MG63 (cell line): ENCODE measurements around the gene RNASE12. TPM values are rescaled to one million over a fixed set of nuclear protein-coding genes. Genes with fewer than 3 reads are reported as not detected.
"Not testable (repeated sequence)": the region's sequence is repeated elsewhere in the genome, so short reads cannot be mapped to it uniquely, and the experiment has no call there.

ENCODE experiments used
- DNase-seq: peaks from one replicate; pipeline ENCODE4 v3.0.0-alpha.2; 2020
- H3K27me3 ChIP-seq: fragments of 250-450 bp; sonication (Bioruptor Pico); 2 replicates; pipeline ENCODE4 v1.5.1; 2020; ENCODE audit warnings: mild to moderate bottlenecking, moderate library complexity
- H3K36me3 ChIP-seq: fragments of 250-450 bp; sonication (Bioruptor Pico); 2 replicates; pipeline ENCODE4 v1.5.1; 2020; ENCODE audit warnings: mild to moderate bottlenecking, moderate library complexity
- H3K4me3 ChIP-seq: fragments of 250-450 bp; sonication (Bioruptor Pico); 2 replicates; pipeline ENCODE4 v1.5.1; 2020; ENCODE audit warnings: mild to moderate bottlenecking, moderate library complexity
- H3K9me3 ChIP-seq: fragments of 250-450 bp; sonication (Bioruptor Pico); 2 replicates; pipeline ENCODE4 v1.5.1; 2020; ENCODE audit warnings: mild to moderate bottlenecking, moderate library complexity
- total RNA-seq: library from RNA; depleted of rRNA; stranded (reverse); fragments of >200 nt; shearing (Covaris generic); gene quantifications from 2 replicates; pipeline ENCODE4 v1.2.3, GENCODE V29; 2014; ENCODE audit warnings: low replicate concordance; rRNA removed

The RNASE12 gene
- total RNA-seq, 1 experiment from 2014 or later: not detected

GRCh38 chr14:20567199-20567598 is 24.0 kb downstream of the RNASE12 start:
- not testable (repeated sequence) for H3K9me3 ChIP-seq, H3K4me3 ChIP-seq, DNase-seq, H3K36me3 ChIP-seq, H3K27me3 ChIP-seq

- Histone ChIP-seq H3K27me3 (no peaks in the 10 kb centered on the region), H3K36me3 (no peaks in the 10 kb centered on the region), H3K4me3 (no peak overlapping the region), H3K9me3 (no peaks in the 10 kb centered on the region)
- peak; percentile 7 for DNase-seq
Observed at GRCh38 chr14:20564501-20564997, 26.6 kb downstream of the RNASE12 start.

GRCh38 chr14:20563971-20564370 is 27.2 kb downstream of the RNASE12 start:
- Histone ChIP-seq H3K36me3 (no peaks in the 10 kb centered on the region), H3K4me3 (no peak overlapping the region), H3K9me3 (no peaks in the 10 kb centered on the region), H3K27me3 (no peaks in the 10 kb centered on the region)
- no peak for DNase-seq

- Histone ChIP-seq H3K27me3 (no peaks in the 10 kb centered on the region), H3K36me3 (no peaks in the 10 kb centered on the region), H3K4me3 (no peak within 1 kb of the TSS), H3K9me3 (no peaks in the 10 kb centered on the region)
- DNase-seq: no peak
Observed at GRCh38 chr14:20560961-20561360, 30.2 kb downstream of the RNASE12 start, which contains the start of gene RNASE9. Gene RNASE9 (minus strand): TSS chr14:20561047.

GRCh38 chr14:20559461-20559904 is 31.7 kb downstream of the RNASE12 start:
- Histone ChIP-seq H3K27me3 (no peaks in the 10 kb centered on the region), H3K4me3 (no peak overlapping the region), H3K36me3 (no peaks in the 10 kb centered on the region), H3K9me3 (no peaks in the 10 kb centered on the region)
- no peak for DNase-seq

- H3K9me3 ChIP-seq: no peaks in the 10 kb centered on the region
- H3K36me3 ChIP-seq: no peaks in the 10 kb centered on the region
- H3K4me3 ChIP-seq: no peak overlapping the region
- H3K27me3 ChIP-seq: no peaks in the 10 kb centered on the region
- no peak for DNase-seq
Observed at GRCh38 chr14:20557212-20557542, 34.0 kb downstream of the RNASE12 start.

GRCh38 chr14:20556500-20557211 is 34.5 kb downstream of the RNASE12 start:
- no peaks in the 10 kb centered on the region for H3K36me3 ChIP-seq
- no peaks in the 10 kb centered on the region for H3K9me3 ChIP-seq
- no peak for DNase-seq
- H3K27me3 ChIP-seq: no peaks in the 10 kb centered on the region
- H3K4me3 ChIP-seq: no peak overlapping the region

GRCh38 chr14:20555845-20556244 is 35.3 kb downstream of the RNASE12 start:
- DNase-seq: no peak
- H3K4me3 ChIP-seq: no peak overlapping the region
- H3K36me3 ChIP-seq: no peaks in the 10 kb centered on the region
- no peaks in the 10 kb centered on the region for H3K9me3 ChIP-seq
- no peaks in the 10 kb centered on the region for H3K27me3 ChIP-seq

- Histone ChIP-seq H3K4me3 (no peak overlapping the region), H3K9me3 (no peaks in the 10 kb centered on the region), H3K36me3 (no peaks in the 10 kb centered on the region), H3K27me3 (no peaks in the 10 kb centered on the region)
- DNase-seq: no peak
Observed at GRCh38 chr14:20553024-20553423, 38.2 kb downstream of the RNASE12 start.

GRCh38 chr14:20551606-20552005 is 39.6 kb downstream of the RNASE12 start:
- no peak overlapping the region for H3K4me3 ChIP-seq
- no peaks in the 10 kb centered on the region for H3K36me3 ChIP-seq
- no peaks in the 10 kb centered on the region for H3K9me3 ChIP-seq
- no peak for DNase-seq
- no peaks in the 10 kb centered on the region for H3K27me3 ChIP-seq

GRCh38 chr14:20550926-20551325 is 40.2 kb downstream of the RNASE12 start:
- Histone ChIP-seq H3K36me3 (no peaks in the 10 kb centered on the region), H3K27me3 (no peaks in the 10 kb centered on the region), H3K9me3 (no peaks in the 10 kb centered on the region), H3K4me3 (no peak overlapping the region)
- no peak for DNase-seq

- no peaks in the 10 kb centered on the region for H3K27me3 ChIP-seq
- no peak for DNase-seq
- H3K36me3 ChIP-seq: no peaks in the 10 kb centered on the region
- no peak overlapping the region for H3K4me3 ChIP-seq
- no peaks in the 10 kb centered on the region for H3K9me3 ChIP-seq
Observed at GRCh38 chr14:20548414-20549158, 42.6 kb downstream of the RNASE12 start.

GRCh38 chr14:20546877-20547276 is 44.3 kb downstream of the RNASE12 start:
- no peaks in the 10 kb centered on the region for H3K9me3 ChIP-seq
- no peaks in the 10 kb centered on the region for H3K36me3 ChIP-seq
- DNase-seq: no peak
- H3K27me3 ChIP-seq: no peaks in the 10 kb centered on the region
- no peak overlapping the region for H3K4me3 ChIP-seq

Other genes starting within 250 kb of the RNASE12 start
- gene PARP2, start 247.7 kb downstream of the RNASE12 start, total RNA-seq: 5.9 and 7.5 TPM in 2 replicates
- gene TEP1, start 177.9 kb downstream of the RNASE12 start, total RNA-seq: 7.4 and 8.8 TPM in 2 replicates
- gene KLHL33, start 155.2 kb downstream of the RNASE12 start, total RNA-seq: not detected in 2 replicates
- 31.7 and 47.5 TPM in 2 replicates for gene OSGEP, start 136.6 kb downstream of the RNASE12 start, total RNA-seq
- gene APEX1, start 136.2 kb downstream of the RNASE12 start, total RNA-seq: 145 and 217 TPM in 2 replicates
- gene PIP4P1, start 129.9 kb downstream of the RNASE12 start, total RNA-seq: 21.4 and 23.3 TPM in 2 replicates
- gene PNP, start 122.0 kb downstream of the RNASE12 start, total RNA-seq: 21.3 and 26.7 TPM in 2 replicates
- gene RNASE10, start 85.8 kb downstream of the RNASE12 start, total RNA-seq: not detected in 2 replicates
- not detected in 2 replicates for gene RNASE9, start 30.3 kb downstream of the RNASE12 start, total RNA-seq
- gene RNASE11, start 3.4 kb downstream of the RNASE12 start, total RNA-seq: not detected in 2 replicates
- gene OR6S1, start 50.3 kb upstream of the RNASE12 start, total RNA-seq: not detected in 2 replicates
- gene RNASE4, start 93.2 kb upstream of the RNASE12 start, total RNA-seq: 2.3 and 6.1 TPM in 2 replicates
- 0.42 and 3.2 TPM in 2 replicates for gene ANG, start 97.4 kb upstream of the RNASE12 start, total RNA-seq
- gene EDDM3A, start 154.5 kb upstream of the RNASE12 start, total RNA-seq: not detected in 2 replicates
- gene EDDM3B, start 177.0 kb upstream of the RNASE12 start, total RNA-seq: not detected in 2 replicates
- gene RNASE6, start 189.9 kb upstream of the RNASE12 start, total RNA-seq: not detected in 2 replicates
- gene RNASE1, start 211.5 kb upstream of the RNASE12 start, total RNA-seq: not detected in 2 replicates